Measurements from ENCODE around the gene OMP. TPM values are rescaled to one million over a fixed set of nuclear protein-coding genes. Genes with fewer than 3 reads are reported as not detected.

The OMP gene
- total and polyA plus RNA-seq, 2 donors (not counting 3 experiments of a cell fraction or from before 2014, with no cell fraction given) = 0.80 TPM; not detected in 1

- dilution Hi-C loops (cut with MboI; ENCODE audit: extremely low pct_ligation_motif_present, low sequenced_read_pairs) (no loop called here), intact Hi-C loops (cut with micrococcal nuclease) (no loop called here)
- Histone ChIP-seq H3K9me3 (replicated peaks; ENCODE audit: control insufficient read depth, insufficient read depth, low read length) (no peaks in the 10 kb centered on the region), H3K27me3 (ENCODE audit: control insufficient read depth in 2 of 2, insufficient read depth in 2 of 2, low read length in 2 of 2) (no peaks in the 10 kb centered on the region), H3K27ac (ENCODE audit: insufficient read depth, low read depth, low read length) (no peak overlapping the region), H4K20me1 (replicated peaks; ENCODE audit: control insufficient read depth, extremely low read depth, insufficient read depth, low read length) (no peaks in the 10 kb centered on the region), H3K4me1 (ENCODE audit: control insufficient read depth, extremely low read depth, insufficient read depth, low read length) (peaks cover 8% of the 10 kb centered on the region), H3K9ac (replicated peaks; ENCODE audit: extremely low read depth, insufficient read depth, low read length) (no peak overlapping the region), H3K36me3 (ENCODE audit: control insufficient read depth in 2 of 2, extremely low read depth in 1 of 2, insufficient read depth in 2 of 2, low read length in 2 of 2) (no peaks in the 10 kb centered on the region), H3K4me3 (replicated peaks in 1 of 3; ENCODE audit: insufficient read depth in 1 of 3, low read depth in 1 of 3, low read length in 3 of 3) (no peak overlapping the region), H3K9me1 (replicated peaks; ENCODE audit: control insufficient read depth, extremely low read depth, insufficient read depth, low read length) (no peaks in the 10 kb centered on the region), H3K79me2 (ENCODE audit: control insufficient read depth, insufficient read depth, low read length) (no peaks in the 10 kb centered on the region), H3K4me2 (ENCODE audit: insufficient read depth, low read length) (no peak overlapping the region), H2AFZ (ENCODE audit: low read depth, low read length) (no peak overlapping the region)
- TF ChIP-seq MYC (IDR thresholded peaks at IDR 0.05; ENCODE audit: low read depth, low read length) = no peak
- no peak for TF ChIP-seq POLR2AphosphoS5 (IDR thresholded peaks at IDR 0.05; ENCODE audit: insufficient read depth, low read depth, low read length)
- TF ChIP-seq FOS (IDR thresholded peaks at IDR 0.05; ENCODE audit: borderline replicate concordance, insufficient read depth, low read length) = peak; percentile 20
- ChIA-PET POLR2A (no interaction called here), CTCF (interaction anchor here (0.6 to 3.6 kb wide), 4 partner anchors 9 to 318 kb away, joined by 3 to 28 read pairs (median 6); partner anchors contain the start of gene MYO7A)
- peak; percentile 51 for DNase-seq (ENCODE audit: low read depth, low spot score)
- peak; percentile 79 for FAIRE-seq
- no TSS peak for BruUV-seq (replicated peaks)
Measured at GRCh38 chr11:77141034-77141433, 38.4 kb downstream of the OMP start.

GRCh38 chr11:77141475-77141874 is 38.8 kb downstream of the OMP start:
- Histone ChIP-seq H3K4me2 (ENCODE audit: insufficient read depth, low read length) (no peak overlapping the region), H3K27ac (ENCODE audit: insufficient read depth, low read depth, low read length) (no peak overlapping the region), H3K4me3 (replicated peaks in 1 of 3; ENCODE audit: insufficient read depth in 1 of 3, low read depth in 1 of 3, low read length in 3 of 3) (no peak overlapping the region), H3K9me1 (replicated peaks; ENCODE audit: control insufficient read depth, extremely low read depth, insufficient read depth, low read length) (no peaks in the 10 kb centered on the region), H2AFZ (ENCODE audit: low read depth, low read length) (no peak overlapping the region), H3K9ac (replicated peaks; ENCODE audit: extremely low read depth, insufficient read depth, low read length) (no peak overlapping the region), H3K36me3 (ENCODE audit: control insufficient read depth in 2 of 2, extremely low read depth in 1 of 2, insufficient read depth in 2 of 2, low read length in 2 of 2) (no peaks in the 10 kb centered on the region), H3K27me3 (ENCODE audit: control insufficient read depth in 2 of 2, insufficient read depth in 2 of 2, low read length in 2 of 2) (no peaks in the 10 kb centered on the region), H3K79me2 (ENCODE audit: control insufficient read depth, insufficient read depth, low read length) (no peaks in the 10 kb centered on the region), H3K4me1 (ENCODE audit: control insufficient read depth, extremely low read depth, insufficient read depth, low read length) (peaks cover 8% of the 10 kb centered on the region), H4K20me1 (replicated peaks; ENCODE audit: control insufficient read depth, extremely low read depth, insufficient read depth, low read length) (no peaks in the 10 kb centered on the region), H3K9me3 (replicated peaks; ENCODE audit: control insufficient read depth, insufficient read depth, low read length) (no peaks in the 10 kb centered on the region)
- ChIA-PET CTCF (interaction anchor here (1.0 to 3.6 kb wide), 2 partner anchors 9 to 14 kb away, joined by 3 to 28 read pairs; partner anchors contain the start of gene MYO7A), POLR2A (no interaction called here)
- FAIRE-seq = no peak
- intact Hi-C loops (cut with micrococcal nuclease) (no loop called here), dilution Hi-C loops (cut with MboI; ENCODE audit: extremely low pct_ligation_motif_present, low sequenced_read_pairs) (no loop called here)
- DNase-seq (ENCODE audit: low read depth, low spot score) = no peak
- TF ChIP-seq CTCF (IDR thresholded peaks at IDR 0.05; ENCODE audit: extremely low read depth in 1 of 2, insufficient read depth in 1 of 2, low read depth in 1 of 2, low read length in 2 of 2) (no peak), JUN (IDR thresholded peaks at IDR 0.05; ENCODE audit: borderline replicate concordance, insufficient read depth, insufficient read length, low read depth) (no peak), MYC (IDR thresholded peaks at IDR 0.05; ENCODE audit: low read depth, low read length) (no peak), MAX (IDR thresholded peaks at IDR 0.05; ENCODE audit: insufficient read depth, insufficient read length) (no peak), POLR2AphosphoS5 (IDR thresholded peaks at IDR 0.05; ENCODE audit: insufficient read depth, low read depth, low read length) (no peak), GATA2 (IDR thresholded peaks at IDR 0.05; ENCODE audit: insufficient read depth, insufficient read length, low read depth, low read length) (no peak), FOS (IDR thresholded peaks at IDR 0.05; ENCODE audit: borderline replicate concordance, insufficient read depth, low read length) (no peak), POLR2A (IDR thresholded peaks at IDR 0.05; ENCODE audit: low read depth, low read length) (no peak), EZH2 (IDR thresholded peaks at IDR 0.05; ENCODE audit: borderline replicate concordance, low read depth, low read length, severe bottlenecking) (no peak)
- no TSS peak for BruUV-seq (replicated peaks)

All from endothelial cell of umbilical vein (primary cell).